IPS DF 6.9 (cell line): ENCODE measurements around the gene ZSCAN21.

Experiments
- DNase-seq: peaks from one replicate; pipeline ENCODE4 v3.0.0-alpha.2; 2013; ENCODE audit warnings: low read depth, low spot score
- H3K27ac ChIP-seq: one replicate; pipeline ENCODE4 v1.5.1; 2013; ENCODE audit warnings: low read length, control low read depth
- H3K27me3 ChIP-seq: 2 replicates; pipeline ENCODE4 v1.6.1; 2013; ENCODE audit warnings: mild to moderate bottlenecking, low read length; ENCODE audit not compliant: control insufficient read depth, insufficient read depth
- H3K36me3 ChIP-seq: 2 replicates; pipeline ENCODE4 v1.6.1; 2013; ENCODE audit warnings: low read length; ENCODE audit not compliant: control insufficient read depth, insufficient read depth
- H3K4me1 ChIP-seq: 2 replicates; pipeline ENCODE4 v1.6.1; 2013; ENCODE audit warnings: low read length; ENCODE audit not compliant: control insufficient read depth, insufficient read depth
- H3K4me3 ChIP-seq: 2 replicates; pipeline ENCODE4 v1.5.1; 2013; ENCODE audit warnings: mild to moderate bottlenecking, low read length
- H3K9me3 ChIP-seq: 2 replicates; pipeline ENCODE4 v1.6.1; 2013; ENCODE audit warnings: low read length, inconsistent platforms; ENCODE audit not compliant: control insufficient read depth, insufficient read depth
- WGBS: extraction: QIAGEN DNeasy Blood & Tissue Kit; methylation state at CpG from one replicate; pipeline ENCODE4 v1.1.7; 2013; ENCODE audit warnings: mixed read lengths, missing lambda C conversion rate; ENCODE audit not compliant: insufficient read length, insufficient coverage; 5-methylcytosine and 5-hydroxymethylcytosine counted together

ZSCAN21 gene

DNA sequence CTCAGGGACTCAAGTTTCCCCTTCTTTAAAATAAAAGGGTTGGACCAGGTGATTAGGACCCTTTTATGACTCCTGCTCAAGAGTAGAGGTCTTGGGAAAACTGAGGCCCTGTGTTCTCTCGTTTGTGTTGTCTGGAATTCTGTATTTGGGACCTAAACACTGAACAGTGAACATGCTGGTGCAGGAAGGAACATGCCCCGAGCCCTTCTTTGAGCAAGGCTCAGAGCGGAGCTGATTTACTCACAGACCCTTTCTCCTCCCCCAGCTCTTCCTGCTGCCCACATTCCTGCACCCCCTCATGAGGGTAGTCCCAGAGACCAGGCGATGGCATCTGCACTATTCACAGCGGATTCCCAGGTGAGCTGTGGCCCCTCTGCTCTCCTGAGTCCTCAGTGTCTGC is 20.0 kb upstream of the ZSCAN21 start:
- no CpG with 5 or more reads among the region's 5 CpGs for WGBS
- Histone ChIP-seq H3K36me3 (peaks cover 23% of the 10 kb centered on the region; the same call in 1 of the 2 replicates), H3K4me3 (no peak overlapping the region), H3K4me1 (no peaks in the 10 kb centered on the region), H3K27ac (no peak overlapping the region), H3K27me3 (no peaks in the 10 kb centered on the region), H3K9me3 (no peaks in the 10 kb centered on the region)
- no peak for DNase-seq

- no CpG with 5 or more reads among the region's 6 CpGs for WGBS
- H3K27ac ChIP-seq = no peak overlapping the region
- H3K9me3 ChIP-seq = no peaks in the 10 kb centered on the region
- H3K4me3 ChIP-seq = no peak overlapping the region
- DNase-seq = no peak
- H3K36me3 ChIP-seq = peaks cover 26% of the 10 kb centered on the region; the same call in 1 of the 2 replicates
- H3K4me1 ChIP-seq = no peaks in the 10 kb centered on the region
- H3K27me3 ChIP-seq = no peaks in the 10 kb centered on the region
Observed at GRCh38 chr7:100033526-100033925, 16.0 kb upstream of the ZSCAN21 start.

GRCh38 chr7:100034871-100035510 is 14.6 kb upstream of the ZSCAN21 start:
- H3K36me3 ChIP-seq = peaks cover 26% of the 10 kb centered on the region; the same call in 1 of the 2 replicates
- WGBS = no CpG with 5 or more reads among the region's 8 CpGs
- H3K4me3 ChIP-seq = no peak overlapping the region
- no peaks in the 10 kb centered on the region for H3K4me1 ChIP-seq
- no peak overlapping the region for H3K27ac ChIP-seq
- H3K27me3 ChIP-seq = no peaks in the 10 kb centered on the region
- DNase-seq = no peak
- H3K9me3 ChIP-seq = no peaks in the 10 kb centered on the region

DNA sequence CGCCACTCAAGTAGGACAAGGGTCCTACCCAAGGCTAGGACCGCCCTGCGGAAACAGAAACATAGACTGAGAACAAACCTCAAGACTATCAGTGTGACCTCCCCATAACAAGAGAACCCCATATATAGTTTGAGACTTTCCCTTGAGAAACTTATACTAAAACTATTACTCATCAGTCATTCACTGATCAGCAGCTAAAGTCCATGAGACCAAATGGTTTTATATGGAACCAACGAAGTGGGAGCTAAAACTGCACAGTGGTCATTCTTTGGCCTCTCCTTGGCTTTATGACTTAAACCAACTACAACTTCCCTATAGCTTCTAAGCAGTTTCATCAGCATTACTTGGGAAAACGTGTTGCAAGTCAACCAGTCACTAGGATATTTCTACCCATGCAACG is 13.7 kb upstream of the ZSCAN21 start:
- H3K27me3 ChIP-seq = no peaks in the 10 kb centered on the region
- H3K9me3 ChIP-seq = no peaks in the 10 kb centered on the region
- no peak for DNase-seq
- no CpG with 5 or more reads among the region's 6 CpGs for WGBS
- no peaks in the 10 kb centered on the region for H3K4me1 ChIP-seq
- H3K27ac ChIP-seq = no peak overlapping the region
- H3K4me3 ChIP-seq = no peak overlapping the region
- peaks cover 23% of the 10 kb centered on the region; the same call in 1 of the 2 replicates for H3K36me3 ChIP-seq

GRCh38 chr7:100038326-100038725 is 11.2 kb upstream of the ZSCAN21 start:
- Histone ChIP-seq H3K9me3 (peaks cover 2% of the 10 kb centered on the region; the same call in 1 of the 2 replicates), H3K27me3 (no peaks in the 10 kb centered on the region), H3K36me3 (peaks cover 16% of the 10 kb centered on the region; the same call in 1 of the 2 replicates), H3K4me3 (no peak overlapping the region), H3K27ac (no peak overlapping the region), H3K4me1 (no peaks in the 10 kb centered on the region)
- DNase-seq = no peak
- WGBS = no CpG with 5 or more reads among the region's 7 CpGs

- Histone ChIP-seq H3K27me3 (no peaks in the 10 kb centered on the region), H3K4me3 (no peak overlapping the region), H3K36me3 (no peaks in the 10 kb centered on the region; the same call in 1 of the 2 replicates), H3K9me3 (peaks cover 2% of the 10 kb centered on the region; the same call in 1 of the 2 replicates), H3K4me1 (no peaks in the 10 kb centered on the region), H3K27ac (no peak overlapping the region)
- no peak for DNase-seq
- no CpG with 5 or more reads among the region's 7 CpGs for WGBS
Observed at GRCh38 chr7:100040575-100040974, 9.0 kb upstream of the ZSCAN21 start.

- WGBS = no CpG with 5 or more reads among the region's 6 CpGs
- no peak overlapping the region for H3K27ac ChIP-seq
- H3K4me3 ChIP-seq = no peak overlapping the region
- no peaks in the 10 kb centered on the region for H3K36me3 ChIP-seq
- H3K9me3 ChIP-seq = peaks cover 2% of the 10 kb centered on the region; the same call in 1 of the 2 replicates
- H3K27me3 ChIP-seq = no peaks in the 10 kb centered on the region
- no peak for DNase-seq
- H3K4me1 ChIP-seq = no peaks in the 10 kb centered on the region
Observed at GRCh38 chr7:100044718-100045117, 4.9 kb upstream of the ZSCAN21 start.

- Histone ChIP-seq H3K27me3 (no peaks in the 10 kb centered on the region), H3K27ac (no peak overlapping the region), H3K4me3 (no peak overlapping the region), H3K9me3 (no peaks in the 10 kb centered on the region), H3K36me3 (no peaks in the 10 kb centered on the region), H3K4me1 (no peaks in the 10 kb centered on the region)
- DNase-seq = no peak
- WGBS = no CpG with 5 or more reads among the region's 4 CpGs
Observed at GRCh38 chr7:100048680-100049079, 894 bp upstream of the ZSCAN21 start.

- no peaks in the 10 kb centered on the region for H3K9me3 ChIP-seq
- H3K27me3 ChIP-seq = no peaks in the 10 kb centered on the region
- DNase-seq = no peak
- no CpG with 5 or more reads among the region's 3 CpGs for WGBS
- H3K4me1 ChIP-seq = no peaks in the 10 kb centered on the region
- no peaks in the 10 kb centered on the region for H3K36me3 ChIP-seq
- no peak overlapping the region for H3K27ac ChIP-seq
- H3K4me3 ChIP-seq = no peak overlapping the region
Observed at GRCh38 chr7:100051611-100052010, 2.0 kb downstream of the ZSCAN21 start.

DNA sequence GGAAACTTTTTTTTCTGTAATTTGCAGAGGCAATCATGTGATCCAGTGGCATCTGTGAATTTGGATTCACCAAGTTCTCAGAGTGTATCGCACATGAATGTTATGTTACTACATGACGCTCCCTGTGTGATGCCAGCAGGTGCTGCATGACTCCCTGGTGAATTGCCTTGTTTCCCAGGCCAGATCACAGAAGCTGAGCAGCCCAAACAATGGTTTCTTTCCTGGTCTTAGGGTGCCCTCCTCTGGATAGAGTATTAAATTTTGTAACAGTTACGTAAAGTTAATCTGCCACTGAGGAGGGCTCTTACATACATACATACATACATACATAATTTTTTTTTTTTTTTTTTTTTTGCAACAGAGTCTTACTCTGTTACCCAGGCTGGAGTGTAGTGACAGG is 3.6 kb downstream of the ZSCAN21 start:
- Histone ChIP-seq H3K27me3 (no peaks in the 10 kb centered on the region), H3K9me3 (no peaks in the 10 kb centered on the region), H3K27ac (no peak overlapping the region), H3K36me3 (peaks cover 11% of the 10 kb centered on the region; the same call in 1 of the 2 replicates), H3K4me3 (no peak overlapping the region), H3K4me1 (no peaks in the 10 kb centered on the region)
- DNase-seq = no peak
- WGBS = no CpG with 5 or more reads among the region's 3 CpGs

DNA sequence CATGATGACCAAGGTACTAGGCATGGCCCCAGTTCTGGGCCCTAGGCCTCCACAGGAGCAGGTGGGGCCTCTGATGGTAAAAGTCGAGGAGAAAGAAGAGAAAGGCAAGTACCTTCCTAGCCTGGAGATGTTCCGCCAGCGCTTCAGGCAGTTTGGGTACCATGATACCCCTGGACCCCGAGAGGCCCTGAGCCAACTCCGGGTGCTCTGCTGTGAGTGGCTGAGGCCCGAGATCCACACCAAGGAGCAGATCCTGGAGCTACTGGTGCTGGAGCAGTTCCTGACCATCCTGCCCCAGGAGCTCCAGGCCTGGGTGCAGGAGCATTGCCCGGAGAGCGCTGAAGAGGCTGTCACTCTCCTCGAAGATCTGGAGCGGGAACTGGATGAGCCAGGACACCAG is 7.4 kb downstream of the ZSCAN21 start:
- Histone ChIP-seq H3K36me3 (peaks cover 16% of the 10 kb centered on the region; the same call in 1 of the 2 replicates), H3K27me3 (no peaks in the 10 kb centered on the region), H3K4me1 (no peaks in the 10 kb centered on the region), H3K9me3 (no peaks in the 10 kb centered on the region), H3K27ac (no peak overlapping the region), H3K4me3 (no peak overlapping the region)
- no CpG with 5 or more reads among the region's 10 CpGs for WGBS
- DNase-seq = no peak
